GM19023 (cell line): ENCODE measurements around the gene FITM1.

Experiments
- ATAC-seq: cut with Tn5 transposase; IDR thresholded peaks from one replicate; pipeline ENCODE4 v1.9.1; 2021; ENCODE audit warnings: mild to moderate bottlenecking, moderate library complexity; ENCODE audit not compliant: unreplicated experiment

The FITM1 gene

GRCh38 chr14:24137529-24138395 lies 7.3 kb downstream of the FITM1 start:
- ATAC-seq = no peak

GRCh38 chr14:24138396-24139271 lies 8.2 kb downstream of the FITM1 start:
- ATAC-seq = no peak

GRCh38 chr14:24139272-24139934 lies 8.9 kb downstream of the FITM1 start:
- ATAC-seq = no peak

GRCh38 chr14:24141097-24141880 lies 10.8 kb downstream of the FITM1 start, which contains the start of gene EMC9:
TSS of gene EMC9 (minus strand) at chr14:24141591. CDS start at chr14:24141304, 287 bp downstream.
- peak; percentile 89 for ATAC-seq

GRCh38 chr14:24143511-24143910 lies 13.1 kb downstream of the FITM1 start:
- ATAC-seq = no peak

GRCh38 chr14:24144451-24144850 lies 14.0 kb downstream of the FITM1 start:
- no peak for ATAC-seq

GRCh38 chr14:24145219-24145618 lies 14.8 kb downstream of the FITM1 start:
- no peak for ATAC-seq

GRCh38 chr14:24145690-24146452 lies 15.4 kb downstream of the FITM1 start:
- no peak for ATAC-seq

- peak; percentile 69 for ATAC-seq
Measured at GRCh38 chr14:24146453-24146977, 16.1 kb downstream of the FITM1 start, which contains the start of gene PSME2. TSS of gene PSME2 (minus strand) at chr14:24146610. CDS start at chr14:24146581, 29 bp downstream.

- peak; percentile 87 for ATAC-seq
Measured at GRCh38 chr14:24146978-24147760, 16.7 kb downstream of the FITM1 start, which contains the start of gene RNF31. TSS of gene RNF31 (plus strand) at chr14:24147498. CDS start at chr14:24147699, 201 bp downstream.

- ATAC-seq = no peak
Measured at GRCh38 chr14:24147761-24148428, 17.4 kb downstream of the FITM1 start.

GRCh38 chr14:24149302-24149969 lies 19.0 kb downstream of the FITM1 start:
- no peak for ATAC-seq

- ATAC-seq = no peak
Measured at GRCh38 chr14:24150061-24150460, 19.6 kb downstream of the FITM1 start.

- no peak for ATAC-seq
Measured at GRCh38 chr14:24150567-24150966, 20.1 kb downstream of the FITM1 start.

GRCh38 chr14:24150993-24151392 lies 20.5 kb downstream of the FITM1 start:
- no peak for ATAC-seq

GRCh38 chr14:24151404-24152080 lies 21.1 kb downstream of the FITM1 start:
- no peak for ATAC-seq

- ATAC-seq = no peak
Measured at GRCh38 chr14:24155100-24155499, 24.6 kb downstream of the FITM1 start.
